K562 treated with DMSO at 1 percent for 24 hours (cell line): ENCODE measurements around the gene HORMAD1. TPM values are rescaled to one million over a fixed set of nuclear protein-coding genes. Genes with fewer than 3 reads are reported as not detected.

Experiments
- total RNA-seq: library from RNA; unstranded; fragments of 300-600 nt; gene quantifications from 2 replicates; pipeline ENCODE4 v1.2.3, GENCODE V29; 2022; ENCODE audit warnings: low read depth; ENCODE audit not compliant: insufficient read depth

The HORMAD1 gene
- not detected in 2 replicates for total RNA-seq

GRCh38 chr1:150720703-150721102 lies at the start of gene HORMAD1:
Gene HORMAD1 (minus strand): TSS chr1:150720895. CDS start chr1:150719505, 1,390 bp downstream.

GRCh38 chr1:150765296-150765976 lies 44.7 kb upstream of the HORMAD1 start, which contains the start of gene CTSS:
Gene CTSS (minus strand): TSS chr1:150765778. CDS start chr1:150764763, 1,015 bp downstream.

GRCh38 chr1:150696995-150697927 lies 23.4 kb downstream of the HORMAD1 start, which contains the start of gene GOLPH3L:
Gene GOLPH3L (minus strand): TSS chr1:150697154. CDS start chr1:150694838, 2,316 bp downstream.

Other genes starting within 250 kb of the HORMAD1 start
- gene TARS2, start 233.5 kb downstream of the HORMAD1 start, total RNA-seq: 50.9 and 53.0 TPM in 2 replicates
- 28.7 and 31.0 TPM in 2 replicates for gene ECM1, start 212.8 kb downstream of the HORMAD1 start, total RNA-seq
- gene FALEC, start 205.1 kb downstream of the HORMAD1 start, total RNA-seq: not detected in 2 replicates
- gene ADAMTSL4, start 171.5 kb downstream of the HORMAD1 start, total RNA-seq: 102 and 104 TPM in 2 replicates
- gene MCL1, start 141.3 kb downstream of the HORMAD1 start, total RNA-seq: 94.0 and 96.6 TPM in 2 replicates
- 151 and 155 TPM in 2 replicates for gene ENSA, start 91.3 kb downstream of the HORMAD1 start, total RNA-seq
- gene GOLPH3L, start 23.7 kb downstream of the HORMAD1 start, total RNA-seq: 17.0 and 19.0 TPM in 2 replicates
- gene CTSS, start 44.9 kb upstream of the HORMAD1 start, total RNA-seq: 22.6 and 28.0 TPM in 2 replicates
- gene CTSK, start 87.4 kb upstream of the HORMAD1 start, total RNA-seq: 4.4 and 4.6 TPM in 2 replicates
- gene ARNT, start 155.7 kb upstream of the HORMAD1 start, total RNA-seq: 26.6 and 30.1 TPM in 2 replicates
- not detected in 2 replicates for gene CTXND2, start 166.2 kb upstream of the HORMAD1 start, total RNA-seq
- gene SETDB1, start 205.5 kb upstream of the HORMAD1 start, total RNA-seq: 21.8 and 27.0 TPM in 2 replicates